GM12873 (cell line): ENCODE data around the gene KCTD10.
A peak's percentile ranks its signal among the peaks of the same experiment; 100 is the strongest.

Source experiments
- TF ChIP-seq, protein P1 (sequence below): IDR thresholded peaks from 2 replicates; pipeline ENCODE4 v1.5.1; 2012; ENCODE audit warnings: low read depth, mild to moderate bottlenecking, moderate library complexity, low read length, control low read depth; ENCODE audit not compliant: insufficient read depth; ENCODE audit errors: missing control alignments

The KCTD10 gene

DNA sequence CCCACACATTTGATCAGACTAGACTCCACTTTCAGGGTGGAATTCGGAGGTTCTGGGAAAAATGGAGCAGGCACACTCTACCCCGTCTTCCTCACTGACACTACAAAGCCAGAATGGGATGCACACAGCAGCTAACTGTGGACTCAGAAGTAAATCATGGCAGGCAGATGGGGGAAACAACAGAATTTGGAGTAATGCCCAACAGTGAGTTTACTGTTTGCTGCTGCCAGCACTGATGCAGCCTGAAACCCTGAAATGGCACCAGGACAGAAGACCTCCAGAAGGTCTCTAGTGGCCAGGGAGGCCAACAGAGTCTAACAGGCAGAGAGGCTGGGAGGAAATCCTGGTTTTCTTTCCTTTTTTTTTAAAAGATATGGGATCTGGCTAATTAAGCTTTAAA is 24.6 kb downstream of the KCTD10 start:
- TF ChIP-seq, protein P1, sequence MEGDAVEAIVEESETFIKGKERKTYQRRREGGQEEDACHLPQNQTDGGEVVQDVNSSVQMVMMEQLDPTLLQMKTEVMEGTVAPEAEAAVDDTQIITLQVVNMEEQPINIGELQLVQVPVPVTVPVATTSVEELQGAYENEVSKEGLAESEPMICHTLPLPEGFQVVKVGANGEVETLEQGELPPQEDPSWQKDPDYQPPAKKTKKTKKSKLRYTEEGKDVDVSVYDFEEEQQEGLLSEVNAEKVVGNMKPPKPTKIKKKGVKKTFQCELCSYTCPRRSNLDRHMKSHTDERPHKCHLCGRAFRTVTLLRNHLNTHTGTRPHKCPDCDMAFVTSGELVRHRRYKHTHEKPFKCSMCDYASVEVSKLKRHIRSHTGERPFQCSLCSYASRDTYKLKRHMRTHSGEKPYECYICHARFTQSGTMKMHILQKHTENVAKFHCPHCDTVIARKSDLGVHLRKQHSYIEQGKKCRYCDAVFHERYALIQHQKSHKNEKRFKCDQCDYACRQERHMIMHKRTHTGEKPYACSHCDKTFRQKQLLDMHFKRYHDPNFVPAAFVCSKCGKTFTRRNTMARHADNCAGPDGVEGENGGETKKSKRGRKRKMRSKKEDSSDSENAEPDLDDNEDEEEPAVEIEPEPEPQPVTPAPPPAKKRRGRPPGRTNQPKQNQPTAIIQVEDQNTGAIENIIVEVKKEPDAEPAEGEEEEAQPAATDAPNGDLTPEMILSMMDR: no peak

DNA sequence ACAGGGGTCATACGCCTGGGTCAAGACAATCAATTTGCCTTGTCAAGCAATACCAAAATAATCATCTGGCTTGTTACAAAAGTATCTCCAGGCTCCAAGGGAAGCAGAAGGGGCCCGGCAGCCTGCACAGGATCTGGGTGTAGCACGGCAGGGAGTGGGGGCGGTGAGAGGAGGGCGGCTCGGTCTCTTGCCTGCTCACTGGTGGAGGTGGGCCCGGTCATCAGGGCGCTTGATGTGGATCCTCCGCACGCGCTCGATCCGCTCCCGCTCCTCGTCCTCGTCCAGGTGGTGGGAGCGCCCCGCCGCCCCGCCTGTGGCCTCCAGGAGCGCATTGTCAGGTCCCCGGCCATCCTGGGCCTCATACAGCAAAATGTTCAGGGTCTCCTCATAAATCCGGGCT is 25.7 kb downstream of the KCTD10 start:
- TF ChIP-seq, protein P1: no peak

DNA sequence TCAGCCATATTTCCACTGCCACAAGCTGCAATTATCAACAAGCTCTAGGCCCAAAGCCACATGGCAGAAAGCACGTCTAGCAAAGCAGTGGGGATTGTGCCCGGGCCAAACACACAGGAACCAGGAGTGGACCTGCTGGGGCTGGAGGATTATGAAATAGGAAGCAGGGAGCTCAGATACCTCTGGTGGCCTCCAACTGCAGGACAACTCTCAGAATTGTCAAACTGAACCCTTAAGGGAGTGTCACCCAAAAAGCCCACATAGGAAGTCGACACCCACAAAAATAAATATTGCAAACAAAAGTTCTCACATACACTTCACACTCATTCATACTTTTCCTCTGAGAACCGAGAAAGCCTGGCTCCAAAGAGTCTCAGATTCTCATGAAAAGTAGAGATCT is 26.1 kb downstream of the KCTD10 start:
- TF ChIP-seq, protein P1: no peak

DNA sequence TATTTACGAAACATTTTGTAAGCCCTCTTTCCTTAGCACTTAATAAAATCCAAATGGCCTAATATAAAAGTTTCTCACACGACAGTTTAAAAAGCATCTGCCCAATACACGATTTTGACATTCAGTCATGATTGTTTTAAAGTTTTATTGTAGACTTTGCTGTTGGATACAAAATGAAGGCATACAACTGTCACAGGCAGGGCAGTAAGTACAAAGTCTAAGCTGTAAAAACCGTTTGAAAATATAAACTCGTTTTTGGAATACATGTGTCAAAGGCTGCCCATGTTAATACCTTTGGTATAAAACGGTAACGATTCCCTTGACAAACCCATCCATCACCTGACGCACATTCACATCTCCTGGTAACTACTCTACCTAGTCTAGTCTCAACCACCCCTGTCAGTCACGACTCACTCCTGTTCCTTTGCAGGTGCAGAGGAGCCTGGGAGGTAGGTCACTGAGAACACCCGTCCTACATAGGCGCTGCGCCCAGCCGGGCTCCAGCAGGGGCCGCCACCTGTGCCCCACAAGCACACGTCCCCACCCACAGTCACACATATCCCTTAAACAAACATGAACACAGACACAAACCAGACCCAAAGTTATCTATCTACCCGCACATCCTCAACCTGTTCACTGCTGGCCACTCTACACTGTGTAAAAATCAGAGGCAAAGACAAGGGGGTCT is 27.1 kb downstream of the KCTD10 start:
- TF ChIP-seq, protein P1: peak; percentile 17

DNA sequence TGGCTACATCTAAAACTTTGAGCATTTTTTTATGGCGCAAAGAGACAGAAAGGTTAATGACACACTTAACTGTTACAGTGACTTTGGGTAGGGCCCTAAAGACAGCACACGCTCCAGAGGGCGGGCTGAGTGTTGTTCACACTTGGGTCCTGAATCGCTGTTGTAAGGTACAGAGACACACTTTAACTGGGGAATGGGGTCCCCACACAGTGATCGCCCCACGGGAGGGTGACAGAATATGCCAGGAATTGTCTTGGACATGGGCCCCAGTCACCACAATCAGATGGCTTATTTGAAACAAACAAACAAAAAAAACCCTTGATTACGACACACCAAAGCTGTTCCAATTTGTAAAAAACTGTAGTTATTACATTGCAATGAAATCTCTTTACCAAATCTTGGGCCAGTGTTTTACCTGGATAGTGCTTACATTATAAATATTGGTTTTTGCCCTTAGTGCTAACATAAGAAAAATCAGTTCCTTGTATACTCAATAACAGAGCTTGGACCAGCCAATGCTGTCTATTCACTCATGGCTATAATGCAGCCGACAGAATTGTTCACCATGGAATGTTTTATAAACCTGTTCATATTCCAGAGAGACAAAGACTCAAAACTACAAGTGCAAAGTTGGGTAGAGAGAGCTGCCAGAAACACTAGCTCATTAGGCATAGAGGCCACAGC is 28.3 kb downstream of the KCTD10 start:
- TF ChIP-seq, protein P1: no peak

DNA sequence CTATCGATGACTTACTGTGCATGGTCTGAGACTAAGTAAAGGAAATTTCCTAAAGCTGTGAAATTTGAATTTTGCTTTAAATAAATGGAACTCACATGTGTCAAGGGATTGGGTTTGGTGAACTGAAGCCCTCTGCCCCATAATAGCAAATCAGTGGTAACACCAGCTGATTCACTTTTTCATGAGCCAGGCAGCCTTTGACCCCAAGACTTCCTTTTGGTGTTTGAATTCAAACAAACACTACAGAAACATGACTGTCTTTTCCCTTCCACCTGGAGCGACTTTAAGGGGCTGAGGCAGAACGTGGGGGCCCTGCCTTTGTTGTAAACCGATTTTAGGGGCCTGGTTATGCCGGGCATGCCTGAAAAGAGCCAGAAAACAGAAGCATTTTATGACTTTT is 28.8 kb downstream of the KCTD10 start:
- TF ChIP-seq, protein P1: no peak

DNA sequence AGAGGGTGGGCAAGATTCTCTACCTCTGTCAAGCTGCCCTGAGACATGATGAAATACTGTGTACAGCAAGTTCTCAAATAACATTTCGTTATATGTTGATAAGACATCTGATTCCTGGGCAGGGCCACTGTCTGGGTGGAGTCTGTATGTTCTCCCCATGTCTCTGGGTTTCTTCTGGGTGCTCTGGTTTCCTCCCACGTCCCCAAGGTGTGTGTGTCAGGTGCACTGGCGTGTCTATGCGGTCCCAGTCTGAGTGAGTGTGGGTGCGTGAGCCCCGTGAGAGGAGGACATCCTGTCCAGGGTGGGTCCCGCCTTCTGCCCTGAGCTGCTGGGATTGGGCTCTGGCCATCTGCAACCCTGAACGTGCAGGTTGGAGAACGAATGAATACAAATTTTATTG is 29.6 kb downstream of the KCTD10 start:
- TF ChIP-seq, protein P1: no peak
